A673 (cell line): ENCODE results near the gene SLC16A12.

Source experiments
- EZH2 ChIP-seq: fragments of 200-600 bp; sonication (generic); IDR thresholded peaks from 2 replicates; pipeline ENCODE4 v1.6.1; 2017; ENCODE audit warnings: borderline replicate concordance, low read depth, mild to moderate bottlenecking, mixed read lengths, antibody characterized with exemption, low read length; ENCODE audit not compliant: poor library complexity, severe bottlenecking
- TF ChIP-seq, protein P1 (sequence below): fragments of 300-800, 200-600 bp; sonication (generic); conservative IDR thresholded peaks from 2 replicates; pipeline ENCODE4 v1.5.1; 2017; ENCODE audit warnings: low read depth, mild to moderate bottlenecking, antibody characterized with exemption, low read length, moderate library complexity, mixed read lengths

DNA sequence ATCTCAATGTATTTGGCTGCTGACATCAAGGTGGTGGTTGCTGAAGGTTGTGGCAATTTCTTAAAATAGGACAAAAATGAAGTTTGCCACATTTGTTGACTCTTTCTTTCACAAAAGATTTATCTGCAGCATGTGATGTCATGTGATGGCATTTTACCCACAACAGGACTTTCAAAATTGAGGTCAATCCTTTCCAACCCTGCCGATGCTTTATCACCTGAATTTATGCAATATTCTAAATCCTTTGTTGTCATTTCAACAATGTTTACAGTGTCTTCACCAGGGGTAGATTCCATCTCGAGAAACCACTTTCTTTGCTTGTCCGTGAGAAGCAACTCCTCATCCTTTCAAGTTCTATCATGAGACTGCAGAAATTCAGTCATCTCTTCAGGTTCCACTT is 40.6 kb upstream of the SLC16A12 start:
- TF ChIP-seq, protein P1, sequence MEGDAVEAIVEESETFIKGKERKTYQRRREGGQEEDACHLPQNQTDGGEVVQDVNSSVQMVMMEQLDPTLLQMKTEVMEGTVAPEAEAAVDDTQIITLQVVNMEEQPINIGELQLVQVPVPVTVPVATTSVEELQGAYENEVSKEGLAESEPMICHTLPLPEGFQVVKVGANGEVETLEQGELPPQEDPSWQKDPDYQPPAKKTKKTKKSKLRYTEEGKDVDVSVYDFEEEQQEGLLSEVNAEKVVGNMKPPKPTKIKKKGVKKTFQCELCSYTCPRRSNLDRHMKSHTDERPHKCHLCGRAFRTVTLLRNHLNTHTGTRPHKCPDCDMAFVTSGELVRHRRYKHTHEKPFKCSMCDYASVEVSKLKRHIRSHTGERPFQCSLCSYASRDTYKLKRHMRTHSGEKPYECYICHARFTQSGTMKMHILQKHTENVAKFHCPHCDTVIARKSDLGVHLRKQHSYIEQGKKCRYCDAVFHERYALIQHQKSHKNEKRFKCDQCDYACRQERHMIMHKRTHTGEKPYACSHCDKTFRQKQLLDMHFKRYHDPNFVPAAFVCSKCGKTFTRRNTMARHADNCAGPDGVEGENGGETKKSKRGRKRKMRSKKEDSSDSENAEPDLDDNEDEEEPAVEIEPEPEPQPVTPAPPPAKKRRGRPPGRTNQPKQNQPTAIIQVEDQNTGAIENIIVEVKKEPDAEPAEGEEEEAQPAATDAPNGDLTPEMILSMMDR: no peak
- TF ChIP-seq EZH2: no peak
